Muscle of leg (tissue), 11 donors: ENCODE measurements around the gene PLVAP. TPM values are rescaled to one million over a fixed set of nuclear protein-coding genes. Genes with fewer than 3 reads are reported as not detected.

Experiments used
- DNase-seq: peaks from one replicate; pipeline ENCODE4 v3.0.0; 2013
- H3K27ac ChIP-seq: one replicate; pipeline ENCODE4 v1.5.1; 2013; ENCODE audit warnings: mild to moderate bottlenecking, low read length, control low read depth
- H3K27me3 ChIP-seq: one replicate; pipeline ENCODE4 v1.6.1; 2013; ENCODE audit warnings: low read length; ENCODE audit not compliant: control insufficient read depth, insufficient read depth
- H3K36me3 ChIP-seq: one replicate; pipeline ENCODE4 v1.6.1; 2013; ENCODE audit warnings: low read length; ENCODE audit not compliant: control insufficient read depth, insufficient read depth
- H3K4me1 ChIP-seq: one replicate; pipeline ENCODE4 v1.6.1; 2013; ENCODE audit warnings: low read length; ENCODE audit not compliant: control insufficient read depth, insufficient read depth
- H3K4me3 ChIP-seq: one replicate; pipeline ENCODE4 v1.5.1; 2013; ENCODE audit warnings: low read length, control low read depth
- H3K9me3 ChIP-seq: replicated peaks from 2 replicates; pipeline ENCODE4 v1.6.1; 2013; ENCODE audit warnings: low read depth, low read length; ENCODE audit not compliant: control insufficient read depth
- WGBS: methylation state at CpG from one replicate; pipeline ENCODE4 v1.1.5; 2013; ENCODE audit warnings: missing lambda C conversion rate; ENCODE audit not compliant: insufficient coverage; 5-methylcytosine and 5-hydroxymethylcytosine counted together
- polyA plus RNA-seq, 8 donors: library from polyadenylated mRNA; unstranded; fragments of 120-200 nt; gene quantifications; one replicate each; pipeline versions ENCODE4 v1.2.1 to v1.2.3, GENCODE V29; 2013; ENCODE audit warnings: inconsistent platforms in 1 of 8, low replicate concordance in 1 of 8; ENCODE audit not compliant: insufficient read length in 8 of 8, insufficient read depth in 1 of 8
- total RNA-seq: library from RNA; stranded (reverse); fragments of 120-200 nt; gene quantifications from one replicate; pipeline ENCODE4 v1.2.4, GENCODE V29; 2013

The PLVAP gene
- total and polyA plus RNA-seq, 9 donors = 23.1 to 70.0 (median 61.7) TPM

- 75% methylated on average over 19 of the region's 19 CpGs for WGBS
- Histone ChIP-seq H3K27ac (no peak overlapping the region), H3K4me1 (peaks cover 3% of the 10 kb centered on the region), H3K27me3 (no peaks in the 10 kb centered on the region), H3K9me3 (no peaks in the 10 kb centered on the region), H3K4me3 (no peak overlapping the region), H3K36me3 (peaks cover 51% of the 10 kb centered on the region)
- DNase-seq = no peak
These were observed 55.3 kb downstream of the PLVAP start for GRCh38 chr19:17321655-17322489.

- WGBS = 88% methylated on average over 9 of the region's 11 CpGs
- Histone ChIP-seq H3K27me3 (no peaks in the 10 kb centered on the region), H3K27ac (no peak overlapping the region), H3K9me3 (no peaks in the 10 kb centered on the region), H3K4me3 (no peak overlapping the region), H3K36me3 (peaks cover 58% of the 10 kb centered on the region), H3K4me1 (peaks cover 3% of the 10 kb centered on the region)
- DNase-seq = no peak
These were observed 56.7 kb downstream of the PLVAP start for GRCh38 chr19:17320435-17320834.

- peaks cover 55% of the 10 kb centered on the region for H3K36me3 ChIP-seq
These were observed 57.5 kb downstream of the PLVAP start for GRCh38 chr19:17319473-17320238.

GRCh38 chr19:17318966-17319365 lies 58.2 kb downstream of the PLVAP start:
- DNase-seq = no peak
- Histone ChIP-seq H3K4me3 (no peak overlapping the region), H3K36me3 (peaks cover 59% of the 10 kb centered on the region), H3K27ac (no peak overlapping the region), H3K27me3 (no peaks in the 10 kb centered on the region), H3K9me3 (no peaks in the 10 kb centered on the region), H3K4me1 (no peaks in the 10 kb centered on the region)
- 57% methylated on average over 1 of the region's 6 CpGs for WGBS

More at GRCh38 chr19:17319473-17320238, 57.5 kb downstream of the PLVAP start:
- Histone ChIP-seq H3K27ac (no peak overlapping the region), H3K9me3 (no peaks in the 10 kb centered on the region), H3K4me3 (no peak overlapping the region), H3K4me1 (peaks cover 3% of the 10 kb centered on the region), H3K27me3 (no peaks in the 10 kb centered on the region)
- DNase-seq = no peak
- WGBS = 89% methylated on average over 31 of the region's 40 CpGs

GRCh38 chr19:17314007-17314593 lies 63.0 kb downstream of the PLVAP start:
- Histone ChIP-seq H3K4me1 (peaks cover 12% of the 10 kb centered on the region), H3K9me3 (no peaks in the 10 kb centered on the region), H3K27ac (no peak overlapping the region), H3K4me3 (no peak overlapping the region), H3K27me3 (no peaks in the 10 kb centered on the region), H3K36me3 (peaks cover 43% of the 10 kb centered on the region)
- no peak for DNase-seq
- WGBS = 91% methylated on average over 12 of the region's 19 CpGs

GRCh38 chr19:17312189-17313113 lies 64.7 kb downstream of the PLVAP start:
- Histone ChIP-seq H3K27me3 (no peaks in the 10 kb centered on the region), H3K27ac (no peak overlapping the region), H3K4me3 (no peak overlapping the region), H3K9me3 (no peaks in the 10 kb centered on the region), H3K36me3 (peaks cover 37% of the 10 kb centered on the region), H3K4me1 (peaks cover 14% of the 10 kb centered on the region)
- WGBS = 80% methylated on average over 17 of the region's 20 CpGs
- DNase-seq = no peak

- 85% methylated on average over 10 of the region's 11 CpGs for WGBS
- Histone ChIP-seq H3K27me3 (no peaks in the 10 kb centered on the region), H3K9me3 (no peaks in the 10 kb centered on the region), H3K4me1 (peaks cover 14% of the 10 kb centered on the region), H3K4me3 (no peak overlapping the region), H3K27ac (no peak overlapping the region), H3K36me3 (peaks cover 37% of the 10 kb centered on the region)
- no peak for DNase-seq
These were observed 65.5 kb downstream of the PLVAP start for GRCh38 chr19:17311455-17312188.

GRCh38 chr19:17309965-17310461 lies 67.1 kb downstream of the PLVAP start:
- H3K27ac ChIP-seq = peak overlapping the region; percentile 71
- H3K9me3 ChIP-seq = no peaks in the 10 kb centered on the region
- 8% methylated on average over 5 of the region's 23 CpGs for WGBS
- peaks cover 21% of the 10 kb centered on the region for H3K4me1 ChIP-seq
- peak overlapping the region; percentile 93 for H3K4me3 ChIP-seq
- H3K36me3 ChIP-seq = peaks cover 27% of the 10 kb centered on the region
- H3K27me3 ChIP-seq = no peaks in the 10 kb centered on the region
- DNase-seq = no peak
